CD4-positive, alpha-beta T cell (primary cell): Measurements from ENCODE around the gene STARD13. TPM values are rescaled to one million over a fixed set of nuclear protein-coding genes. Genes with fewer than 3 reads are reported as not detected.

ENCODE experiments used
- ATAC-seq: fragments of 200-7000 bp; cut with Tn5 transposase; one replicate; pipeline ENCODE4 v1.10.0; 2022; ENCODE audit warnings: mild to moderate bottlenecking; ENCODE audit not compliant: poor library complexity
- CTCF ChIA-PET: fragments of 350-600 bp; sonication (Branson Sonifier 250); formaldehyde crosslinking; loops from one replicate; lab custom pipeline; 2021; ENCODE audit warnings: antibody characterized with exemption, inconsistent platforms; lab: Charles Lee
- POLR2A ChIA-PET: fragments of 350-600 bp; sonication (Branson Sonifier 250); formaldehyde crosslinking; loops from one replicate; lab custom pipeline; 2021; ENCODE audit warnings: antibody characterized with exemption, inconsistent platforms; lab: Charles Lee
- DNase-seq, 14 experiments: peaks; one replicate each; pipeline ENCODE4 v3.0.0-alpha.2; 2013 to 2020; ENCODE audit warnings: mixed read lengths in 2 of 14
- H3K27ac ChIP-seq, 2 donors: one replicate each; pipeline versions ENCODE4 v1.5.1 to v1.7.0; 2013; ENCODE audit warnings: low read length in 2 of 2, low read depth in 1 of 2, mild to moderate bottlenecking in 1 of 2
- H3K27me3 ChIP-seq, 2 experiments: 1 replicate in 1 of 2; 2 replicates in 1 of 2; pipeline versions ENCODE4 v1.6.1 to v1.7.0; 2013; ENCODE audit warnings: low read length in 2 of 2, control low read depth in 1 of 2, mild to moderate bottlenecking in 1 of 2, moderate library complexity in 1 of 2; ENCODE audit not compliant: insufficient read depth in 2 of 2, control insufficient read depth in 1 of 2
- H3K36me3 ChIP-seq: one replicate; pipeline ENCODE4 v1.6.1; 2013; ENCODE audit warnings: low read length, control low read depth; ENCODE audit not compliant: insufficient read depth
- H3K4me1 ChIP-seq: one replicate; pipeline ENCODE4 v1.6.1; 2013; ENCODE audit warnings: low read length, control low read depth; ENCODE audit not compliant: insufficient read depth
- H3K4me3 ChIP-seq: one replicate; pipeline ENCODE4 v1.5.1; 2013; ENCODE audit warnings: mild to moderate bottlenecking, low read length, moderate library complexity
- H3K9me3 ChIP-seq, 2 experiments: 1 replicate in 1 of 2; 2 replicates in 1 of 2; pipeline versions ENCODE4 v1.6.1 to v1.7.0; 2013; ENCODE audit warnings: low read length in 2 of 2, mild to moderate bottlenecking in 2 of 2, control low read depth in 1 of 2, moderate library complexity in 1 of 2; ENCODE audit not compliant: control insufficient read depth in 1 of 2, insufficient read depth in 1 of 2
- H3K27ac Mint-ChIP-seq: one replicate; pipeline ENCODE4 v1.8.0; 2020; ENCODE audit warnings: mixed read lengths
- H3K27me3 Mint-ChIP-seq: one replicate; pipeline ENCODE4 v1.8.0; 2021; ENCODE audit warnings: mixed read lengths
- H3K36me3 Mint-ChIP-seq: one replicate; pipeline ENCODE4 v1.8.0; 2021; ENCODE audit warnings: low read depth, mixed read lengths
- H3K4me1 Mint-ChIP-seq: one replicate; pipeline ENCODE4 v1.8.0; 2021; ENCODE audit warnings: low read depth, mixed read lengths
- H3K4me3 Mint-ChIP-seq: one replicate; pipeline ENCODE4 v1.8.0; 2020; ENCODE audit warnings: mild to moderate bottlenecking, mixed read lengths
- H3K9me3 Mint-ChIP-seq: one replicate; pipeline ENCODE4 v1.8.0; 2020; ENCODE audit warnings: mixed read lengths
- intact Hi-C, 2 experiments: fragments of 100-400 bp; cut with DNase I in 1 of 2; cut with micrococcal nuclease in 1 of 2; formaldehyde crosslinking; loops; one replicate each; pipeline versions ENCODE4 v1.15.1 to v1.9.0; 2023 to 2025; cut with DNase I, micrococcal nuclease
- total RNA-seq, 174 experiments: library from RNA in 2 of 174; stranded (reverse) in 2 of 174; gene quantifications; one replicate each; pipeline ENCODE4 v1.2.3 and lab custom pipeline; 2021 to 2026
- TF ChIP-seq, protein P1 (sequence below): fragments of 200-600 bp; IDR thresholded peaks from one replicate; pipeline ENCODE4 v1.8.0; 2022; ENCODE audit warnings: antibody characterized with exemption, mild to moderate bottlenecking

Gene STARD13
- total RNA-seq, 2 experiments from 2014 or later, result not detected

DNA sequence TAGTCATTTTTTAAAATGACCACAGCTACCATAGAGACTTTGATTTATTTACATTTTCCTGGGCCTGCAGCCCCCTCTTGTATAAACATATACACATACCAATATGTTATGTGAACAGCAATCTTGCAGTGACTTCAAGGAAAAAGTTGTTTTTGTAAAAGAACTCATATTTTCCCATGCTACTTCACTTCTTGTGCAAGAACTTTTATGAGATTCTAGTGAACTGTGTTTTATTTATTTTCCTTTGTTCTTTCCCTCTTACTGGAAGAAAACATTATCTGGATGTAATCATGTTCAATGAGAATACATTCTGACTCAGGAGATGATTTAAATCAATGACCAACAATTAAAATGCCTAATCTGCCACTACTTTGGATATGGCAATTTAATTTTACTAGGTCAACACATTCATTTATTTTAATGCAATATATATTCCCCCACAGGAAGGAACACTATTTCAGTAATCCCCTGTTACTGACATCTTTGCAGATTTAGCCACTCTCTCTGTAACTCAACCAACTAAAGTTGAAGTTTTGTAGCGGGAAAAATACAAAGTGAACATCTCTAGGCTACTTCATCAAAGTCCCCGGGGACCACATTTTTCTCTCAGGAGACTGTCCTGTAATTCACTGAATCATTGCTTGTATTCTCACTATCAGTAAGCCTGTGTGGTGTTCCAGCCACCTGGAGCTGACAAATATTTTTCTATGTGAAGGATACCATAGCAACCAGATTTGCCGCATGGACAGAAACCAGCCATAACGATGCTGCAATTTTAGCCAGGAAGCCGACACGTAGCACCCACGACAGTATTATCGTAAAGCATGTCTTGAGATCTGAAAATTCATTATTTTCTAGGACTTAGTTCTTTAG lies 90.5 kb downstream of the STARD13 start:
- TF ChIP-seq, protein P1, sequence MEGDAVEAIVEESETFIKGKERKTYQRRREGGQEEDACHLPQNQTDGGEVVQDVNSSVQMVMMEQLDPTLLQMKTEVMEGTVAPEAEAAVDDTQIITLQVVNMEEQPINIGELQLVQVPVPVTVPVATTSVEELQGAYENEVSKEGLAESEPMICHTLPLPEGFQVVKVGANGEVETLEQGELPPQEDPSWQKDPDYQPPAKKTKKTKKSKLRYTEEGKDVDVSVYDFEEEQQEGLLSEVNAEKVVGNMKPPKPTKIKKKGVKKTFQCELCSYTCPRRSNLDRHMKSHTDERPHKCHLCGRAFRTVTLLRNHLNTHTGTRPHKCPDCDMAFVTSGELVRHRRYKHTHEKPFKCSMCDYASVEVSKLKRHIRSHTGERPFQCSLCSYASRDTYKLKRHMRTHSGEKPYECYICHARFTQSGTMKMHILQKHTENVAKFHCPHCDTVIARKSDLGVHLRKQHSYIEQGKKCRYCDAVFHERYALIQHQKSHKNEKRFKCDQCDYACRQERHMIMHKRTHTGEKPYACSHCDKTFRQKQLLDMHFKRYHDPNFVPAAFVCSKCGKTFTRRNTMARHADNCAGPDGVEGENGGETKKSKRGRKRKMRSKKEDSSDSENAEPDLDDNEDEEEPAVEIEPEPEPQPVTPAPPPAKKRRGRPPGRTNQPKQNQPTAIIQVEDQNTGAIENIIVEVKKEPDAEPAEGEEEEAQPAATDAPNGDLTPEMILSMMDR, result no peak
- Mint-ChIP-seq H3K36me3 (no peaks in the 10 kb centered on the region), H3K4me1 (peaks cover 3% of the 10 kb centered on the region), H3K27me3 (no peaks in the 10 kb centered on the region), H3K4me3 (no peak overlapping the region), H3K9me3 (no peaks in the 10 kb centered on the region), H3K27ac (no peak overlapping the region)
- Histone ChIP-seq H3K27ac (no peak overlapping the region), H3K27me3 (no peaks in the 10 kb centered on the region), H3K9me3 (no peaks in the 10 kb centered on the region), H3K4me3 (no peak overlapping the region), H3K36me3 (no peaks in the 10 kb centered on the region), H3K4me1 (no peaks in the 10 kb centered on the region)
- ChIA-PET CTCF (no interaction called here), POLR2A (no interaction called here)
- ATAC-seq (no peak), DNase-seq (no peak)
- intact Hi-C loops, result no loop called here

DNA sequence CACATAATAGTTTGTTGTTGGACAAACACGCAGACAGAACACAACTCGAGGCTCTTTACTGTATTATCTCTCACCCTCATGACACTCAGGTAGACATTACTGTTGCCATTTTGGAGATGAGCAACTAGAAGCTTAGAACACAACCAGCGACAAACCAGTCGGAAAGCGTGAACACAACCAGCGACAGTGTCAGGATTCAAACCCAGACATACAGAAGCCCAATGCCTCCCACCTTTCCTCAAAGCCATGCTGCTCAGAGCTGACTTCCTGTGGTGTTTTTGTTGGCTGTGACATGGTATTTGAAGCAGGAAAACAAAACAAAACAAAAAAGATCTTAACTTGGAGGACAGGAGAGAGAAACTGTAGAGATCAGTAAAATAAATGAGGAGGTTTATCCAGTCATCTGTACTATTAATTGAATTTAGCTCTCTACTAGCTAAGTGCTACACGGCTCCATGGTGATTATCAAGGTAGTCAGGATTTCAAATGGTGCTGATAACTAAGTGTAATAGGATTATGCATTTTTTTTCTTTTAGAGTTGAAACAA lies 92.1 kb downstream of the STARD13 start:
- ChIA-PET POLR2A (no interaction called here), CTCF (no interaction called here)
- TF ChIP-seq, protein P1, result no peak
- Histone ChIP-seq H3K27me3 (no peaks in the 10 kb centered on the region), H3K4me1 (no peaks in the 10 kb centered on the region), H3K27ac (no peak overlapping the region), H3K36me3 (no peaks in the 10 kb centered on the region), H3K9me3 (no peaks in the 10 kb centered on the region), H3K4me3 (no peak overlapping the region)
- H3K27me3 Mint-ChIP-seq, result no peaks in the 10 kb centered on the region
- peaks cover 3% of the 10 kb centered on the region for H3K4me1 Mint-ChIP-seq
- no peaks in the 10 kb centered on the region for H3K9me3 Mint-ChIP-seq
- DNase-seq (no peak), ATAC-seq (no peak)
- no peak overlapping the region for H3K4me3 Mint-ChIP-seq
- H3K27ac Mint-ChIP-seq, result no peak overlapping the region
- intact Hi-C loops, result no loop called here
- H3K36me3 Mint-ChIP-seq, result no peaks in the 10 kb centered on the region

DNA sequence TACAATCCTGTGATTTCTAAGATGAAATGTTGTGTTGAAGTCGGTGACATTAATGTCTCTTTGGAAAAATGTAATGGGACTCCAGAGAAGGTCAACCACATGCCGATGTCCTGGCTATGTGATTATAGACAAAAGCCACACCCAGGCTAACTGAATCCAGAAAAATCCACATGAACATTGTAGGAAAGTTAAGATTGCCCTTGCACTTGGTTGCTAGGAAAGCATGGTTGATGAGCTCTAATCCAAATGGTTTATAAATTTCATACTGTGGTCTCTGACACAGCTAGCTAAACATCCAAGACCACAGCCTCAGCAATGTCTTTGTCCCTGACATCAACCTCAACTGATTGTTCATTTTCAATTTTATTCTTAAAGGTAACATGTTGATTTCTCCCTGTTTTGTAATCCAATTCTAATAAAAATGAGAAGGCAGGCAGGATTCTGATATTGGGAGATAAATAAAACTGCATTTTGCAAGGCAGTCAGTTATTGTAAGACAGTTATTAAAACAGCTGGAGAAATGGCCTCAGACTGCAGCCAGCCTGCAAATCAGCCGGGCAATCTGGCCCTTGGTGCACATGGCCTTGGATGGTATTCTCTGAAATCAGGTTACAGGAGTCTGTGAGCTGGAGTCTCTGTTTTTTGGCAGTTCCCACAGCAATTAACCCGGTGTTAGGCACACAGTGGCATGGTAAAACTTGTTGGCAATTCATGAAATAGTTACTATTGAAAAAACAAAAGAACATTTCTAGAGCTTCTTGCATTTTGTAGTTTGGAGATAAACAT lies 93.9 kb downstream of the STARD13 start:
- peaks cover 3% of the 10 kb centered on the region for H3K4me1 Mint-ChIP-seq
- DNase-seq, result no peak
- Histone ChIP-seq H3K9me3 (no peaks in the 10 kb centered on the region), H3K4me1 (no peaks in the 10 kb centered on the region), H3K27ac (no peak overlapping the region), H3K27me3 (no peaks in the 10 kb centered on the region), H3K4me3 (no peak overlapping the region), H3K36me3 (no peaks in the 10 kb centered on the region)
- ChIA-PET POLR2A (no interaction called here), CTCF (no interaction called here)
- TF ChIP-seq, protein P1, result no peak
- no peak overlapping the region for H3K4me3 Mint-ChIP-seq
- intact Hi-C loops, result no loop called here
- no peaks in the 10 kb centered on the region for H3K36me3 Mint-ChIP-seq
- no peak overlapping the region for H3K27ac Mint-ChIP-seq
- H3K9me3 Mint-ChIP-seq, result no peaks in the 10 kb centered on the region
- no peak for ATAC-seq
- no peaks in the 10 kb centered on the region for H3K27me3 Mint-ChIP-seq
